Measurements from ENCODE around the gene SLC15A4. TPM values are rescaled to one million over a fixed set of nuclear protein-coding genes. Genes with fewer than 3 reads are reported as not detected.

The SLC15A4 gene
- total and polyA plus RNA-seq, 2 of the 13 experiments (the other 11 are each of a cell fraction or from before 2014, with no cell fraction given): 17.3 to 22.7 TPM

GRCh38 chr12:128867466-128867865 lies 43.7 kb upstream of the SLC15A4 start:
- no peak for ATAC-seq
- ChIA-PET POLR2A (no interaction called here), CTCF (ENCODE audit: low intra/inter-chr PET ratio, low total read pairs) (no interaction called here)
- Histone ChIP-seq H3K4me2 (ENCODE audit: low read depth, low read length) (no peak overlapping the region), H3K9me3 (ENCODE audit: low read length) (no peaks in the 10 kb centered on the region), H3K36me3 (replicated peaks in 1 of 2; ENCODE audit: control insufficient read depth in 1 of 2, insufficient read depth in 2 of 2, low read length in 2 of 2) (no peaks in the 10 kb centered on the region), H3K27me3 (ENCODE audit: control insufficient read depth in 1 of 2, insufficient read depth in 2 of 2, low read length in 2 of 2) (no peaks in the 10 kb centered on the region), H2AFZ (ENCODE audit: low read length) (no peak overlapping the region), H3K79me2 (ENCODE audit: insufficient read depth, low read length) (no peaks in the 10 kb centered on the region), H4K20me1 (ENCODE audit: insufficient read depth, low read length) (no peaks in the 10 kb centered on the region), H3K4me3 (replicated peaks in 1 of 3; ENCODE audit: insufficient read depth in 1 of 3, low read depth in 2 of 3, low read length in 3 of 3) (no peak overlapping the region), H3K27ac (ENCODE audit: extremely low read length, insufficient read depth, low read length) (no peak overlapping the region), H3K4me1 (ENCODE audit: insufficient read depth, low read length) (peaks cover 28% of the 10 kb centered on the region), H3K9ac (ENCODE audit: insufficient read depth, low read depth, low read length) (no peak overlapping the region)
- no peak for FAIRE-seq
- no TSS peak for BruUV-seq (replicated peaks)
- intact Hi-C loops (cut with micrococcal nuclease; ENCODE audit: unreplicated experiment): no loop called here
- no peak for DNase-seq (ENCODE audit: low spot score)
- TF ChIP-seq HOMEZ (CRISPR knock-in tag; IDR thresholded peaks at IDR 0.05; ENCODE audit: low read depth) (no peak), ZBTB2 (CRISPR knock-in tag; IDR thresholded peaks at IDR 0.05; ENCODE audit: low read depth) (no peak), DDIT3 (CRISPR knock-in tag; IDR thresholded peaks at IDR 0.05) (no peak), NCOA1 (CRISPR knock-in tag; IDR thresholded peaks at IDR 0.05) (no peak), ZMYM4 (CRISPR knock-in tag; IDR thresholded peaks at IDR 0.05) (no peak), LBX2 (CRISPR knock-in tag; IDR thresholded peaks at IDR 0.05; ENCODE audit: borderline replicate concordance) (no peak), ZBTB10 (CRISPR knock-in tag; IDR thresholded peaks at IDR 0.05; ENCODE audit: borderline replicate concordance) (no peak)
- WGBS (ENCODE audit: low lambda C conversion rate): 54% methylated on average over 13 of the region's 13 CpGs
- in situ Hi-C loops (cut with HindIII; ENCODE audit: extremely low pct_ligation_motif_present, low pct_unique_long_range_greater_than_20kb): no loop called here
